SKM-1 (cell line): Measurements from ENCODE around the gene MISP3.
A peak's percentile ranks its signal among the peaks of the same experiment; 100 is the strongest.
"Not testable (repeated sequence)": the region's sequence is repeated elsewhere in the genome, so short reads cannot be mapped to it uniquely, and the experiment has no call there.

ENCODE experiments used
- DNase-seq: peaks from one replicate; lab custom pipeline; 2025; ENCODE audit not compliant: unreplicated experiment; lab: John Stamatoyannopoulos, UW

The MISP3 gene

DNA sequence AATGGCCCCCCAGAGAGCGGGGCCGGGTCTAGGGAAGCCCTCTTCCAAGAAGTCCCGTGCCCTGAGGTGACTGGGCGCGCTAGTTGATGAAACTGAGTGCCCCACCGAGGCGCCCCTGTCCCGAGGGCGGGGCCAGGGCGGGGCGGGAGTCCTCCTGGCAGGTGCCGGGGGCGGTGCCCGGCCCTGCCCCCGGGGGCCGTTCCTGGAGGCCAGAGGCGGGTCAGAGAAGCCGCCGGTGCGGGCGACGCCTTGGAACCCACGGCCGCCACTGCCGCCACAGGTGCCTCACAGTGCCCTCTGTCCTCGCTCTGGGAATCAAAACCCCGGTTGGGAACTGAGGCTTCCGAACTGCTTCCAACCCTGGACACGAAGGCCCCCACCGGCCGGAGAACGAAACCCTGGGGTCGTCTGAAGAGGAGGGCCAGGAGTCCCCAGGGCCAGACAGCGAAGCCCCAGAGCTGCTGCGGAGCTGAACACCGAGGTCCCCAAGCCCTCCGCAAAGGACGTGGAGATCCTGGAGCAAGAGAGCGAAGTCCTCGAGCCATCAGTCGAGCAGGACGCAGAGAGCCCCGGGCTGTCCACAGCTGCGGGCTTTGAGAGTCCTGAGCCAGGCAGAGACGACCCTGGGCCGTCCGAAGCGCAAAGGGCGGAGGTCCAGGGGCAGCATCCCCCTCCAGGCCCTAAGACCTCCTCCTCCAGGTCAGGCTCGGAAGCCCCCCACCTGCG, at the start of gene MISP3:
MISP3 (plus strand) TSS at position 252 of the 726 bp plus-strand sequence. CDS start 524 bp downstream, outside the sequence.
- DNase-seq, result no peak

DNA sequence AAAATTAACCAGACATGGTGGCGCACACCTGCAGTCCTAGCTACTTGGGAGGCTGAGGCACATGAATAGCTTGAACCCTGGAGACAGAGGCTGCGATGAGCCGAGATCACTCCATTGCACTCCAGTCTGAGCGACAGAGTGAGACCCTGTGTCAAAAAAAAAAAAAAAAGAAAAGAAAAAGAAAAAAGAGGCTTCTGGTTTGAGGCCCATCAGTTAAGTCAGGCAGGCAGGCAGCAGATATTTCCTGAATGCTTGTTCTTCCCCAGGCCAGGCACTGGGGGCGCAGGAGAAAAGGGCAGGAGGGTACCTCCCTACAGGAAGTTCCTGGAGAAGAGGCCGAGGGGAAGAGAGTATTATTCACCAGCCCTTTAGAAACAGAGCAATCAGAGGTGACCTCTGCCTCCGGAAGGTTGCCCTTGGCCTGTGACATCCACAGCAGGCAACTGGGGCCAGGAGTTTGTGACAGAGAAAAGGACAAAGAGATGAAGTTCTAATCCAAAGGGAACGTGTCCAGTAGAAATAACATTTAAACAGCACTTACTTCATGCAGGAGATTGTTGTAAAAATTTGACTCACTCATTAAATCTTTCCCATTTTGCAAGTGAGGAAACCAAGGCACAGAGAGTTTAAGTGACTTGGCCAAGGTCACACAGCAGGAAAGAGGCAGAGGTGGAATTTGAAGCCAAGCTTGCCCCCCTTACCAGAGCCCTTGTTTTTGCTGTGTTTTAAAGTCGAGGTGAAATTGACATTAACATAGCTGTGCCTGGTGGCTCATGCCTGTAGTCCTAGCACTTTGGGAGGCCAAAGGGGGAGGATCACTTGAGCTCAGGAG, 49.0 kb upstream of the MISP3 start:
- peak; percentile 89 for DNase-seq

DNA sequence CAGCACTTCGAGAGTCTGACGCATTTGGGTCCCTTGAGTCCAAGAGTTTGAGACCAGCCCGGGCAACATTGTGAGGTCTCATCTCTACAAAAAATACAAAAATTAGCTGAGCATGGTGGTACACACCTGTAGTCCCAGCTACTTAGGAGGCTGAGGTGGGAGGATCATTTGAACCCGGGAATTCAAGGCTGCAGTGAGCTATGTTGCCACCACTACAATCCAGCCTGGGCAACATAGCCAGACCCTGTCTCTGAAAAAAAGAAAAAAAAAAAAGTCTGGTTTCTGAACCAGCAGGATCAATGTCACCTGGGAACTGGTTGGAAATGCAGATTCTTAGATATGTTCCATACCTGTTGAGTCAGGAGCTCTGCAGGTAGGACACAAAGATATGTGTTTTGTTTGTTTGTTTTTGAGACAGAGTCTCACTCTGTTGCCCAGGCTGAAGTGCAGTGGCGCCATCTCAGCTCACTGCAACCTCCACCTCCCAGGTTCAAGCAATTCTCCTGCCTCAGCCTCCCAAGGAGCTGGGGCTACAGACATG, 45.9 kb upstream of the MISP3 start:
- DNase-seq, result not testable (repeated sequence)

DNA sequence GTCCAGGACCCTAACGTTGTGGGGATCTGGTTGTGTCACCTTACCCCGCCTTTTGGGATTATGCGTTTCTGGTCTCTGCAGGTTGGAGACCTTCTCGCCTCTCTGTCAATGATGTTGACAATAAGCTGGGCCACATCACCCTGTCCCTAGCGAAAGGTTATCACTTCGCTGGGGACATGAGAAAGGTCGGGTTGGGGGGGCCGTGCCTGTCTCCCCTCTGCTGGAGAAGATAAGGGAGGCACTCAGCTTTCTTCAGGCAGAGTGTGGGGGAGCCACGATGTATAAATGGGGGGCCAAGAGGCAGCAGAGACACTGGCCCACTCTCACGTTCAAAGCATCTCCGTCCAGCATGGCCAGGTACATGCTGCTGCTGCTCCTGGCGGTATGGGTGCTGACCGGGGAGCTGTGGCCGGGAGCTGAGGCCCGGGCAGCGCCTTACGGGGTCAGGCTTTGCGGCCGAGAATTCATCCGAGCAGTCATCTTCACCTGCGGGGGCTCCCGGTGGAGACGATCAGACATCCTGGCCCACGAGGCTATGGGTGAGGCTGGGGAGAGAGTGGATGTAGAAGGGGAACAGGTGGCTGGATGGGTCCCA, 44.6 kb upstream of the MISP3 start, which contains the start of gene RLN3:
RLN3 (plus strand) TSS at position 293 of the 595 bp plus-strand sequence; CDS start at position 350, 57 bp downstream.
- DNase-seq, result no peak

DNA sequence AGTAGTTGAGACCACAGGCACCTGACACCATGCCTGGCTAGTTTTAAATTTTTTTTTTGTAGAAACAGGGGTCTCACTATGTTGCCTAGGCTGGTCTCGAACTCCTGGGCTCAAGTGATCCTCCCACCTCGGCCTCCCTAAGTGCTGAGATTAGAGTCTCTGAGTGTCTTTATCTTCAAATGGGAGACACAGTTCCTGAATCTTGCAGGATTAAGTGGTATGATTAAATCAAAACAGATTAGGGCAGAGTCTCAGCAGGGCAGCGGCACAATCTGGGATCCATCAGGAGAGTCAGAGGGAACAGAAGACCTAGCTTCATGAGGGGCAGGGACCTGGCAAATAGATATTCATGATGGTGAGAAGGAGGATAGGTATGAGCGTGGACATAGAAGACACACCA, 43.7 kb upstream of the MISP3 start:
- no peak for DNase-seq

GRCh38 chr19:14030997-14031718, 41.4 kb upstream of the MISP3 start:
- no peak for DNase-seq

DNA sequence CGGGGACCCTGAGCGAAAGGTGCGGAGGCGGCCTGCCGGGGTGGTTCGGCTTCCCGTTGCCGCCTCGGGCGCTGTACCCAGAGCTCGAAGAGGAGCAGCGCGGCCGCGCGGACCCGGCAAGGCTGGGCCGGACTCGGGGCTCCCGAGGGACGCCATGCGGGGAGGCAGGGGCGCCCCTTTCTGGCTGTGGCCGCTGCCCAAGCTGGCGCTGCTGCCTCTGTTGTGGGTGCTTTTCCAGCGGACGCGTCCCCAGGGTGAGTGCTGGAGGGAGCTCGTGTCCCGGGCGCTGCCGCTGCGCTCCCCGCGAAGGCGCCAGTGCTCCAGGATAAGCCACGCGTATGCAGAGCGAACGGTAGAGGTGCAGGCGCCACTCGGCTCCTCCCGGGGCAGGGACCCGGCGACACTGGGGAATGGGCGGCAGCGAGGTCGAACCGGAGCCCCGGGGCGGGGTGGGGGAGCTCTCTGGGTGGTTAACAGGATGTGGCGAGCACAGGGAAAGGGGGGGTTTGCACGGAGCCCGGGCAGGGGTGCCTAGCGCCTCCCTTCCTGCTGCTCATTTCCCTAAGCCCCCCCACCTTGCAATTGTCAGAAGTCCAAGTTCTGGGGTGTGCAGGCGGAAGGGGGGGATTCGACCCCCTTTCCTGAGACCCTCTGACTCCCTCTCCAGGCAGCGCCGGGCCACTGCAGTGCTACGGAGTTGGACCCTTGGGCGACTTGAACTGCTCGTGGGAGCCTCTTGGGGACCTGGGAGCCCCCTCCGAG, 40.7 kb upstream of the MISP3 start, which contains the start of gene IL27RA:
IL27RA (plus strand) TSS at position 44 of the 762 bp plus-strand sequence; CDS start at position 155, 111 bp downstream.
- DNase-seq, result peak; percentile 71

GRCh38 chr19:14033946-14034345, 38.6 kb upstream of the MISP3 start:
- no peak for DNase-seq

DNA sequence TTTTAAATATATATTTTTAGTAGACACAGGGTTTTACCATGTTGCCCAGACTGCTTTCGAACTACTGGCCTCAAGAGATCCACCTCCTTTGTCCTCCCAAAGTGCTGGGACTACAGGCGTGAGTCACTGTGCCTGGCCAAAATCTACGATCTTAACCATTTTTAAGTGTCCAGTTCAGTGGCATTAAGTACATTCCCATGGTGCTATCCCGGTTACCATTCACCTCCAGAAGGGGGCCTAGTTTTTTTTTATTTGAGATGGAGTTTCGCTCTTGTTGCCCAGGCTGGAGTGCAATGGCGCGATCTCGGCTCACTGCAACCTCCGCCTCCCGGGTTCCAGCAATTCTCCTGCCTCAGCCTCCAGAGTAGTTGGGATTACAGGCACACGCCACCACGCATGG, 37.4 kb upstream of the MISP3 start:
- not testable (repeated sequence) for DNase-seq

- no peak for DNase-seq
These were observed 36.9 kb upstream of the MISP3 start for GRCh38 chr19:14035706-14036105.

DNA sequence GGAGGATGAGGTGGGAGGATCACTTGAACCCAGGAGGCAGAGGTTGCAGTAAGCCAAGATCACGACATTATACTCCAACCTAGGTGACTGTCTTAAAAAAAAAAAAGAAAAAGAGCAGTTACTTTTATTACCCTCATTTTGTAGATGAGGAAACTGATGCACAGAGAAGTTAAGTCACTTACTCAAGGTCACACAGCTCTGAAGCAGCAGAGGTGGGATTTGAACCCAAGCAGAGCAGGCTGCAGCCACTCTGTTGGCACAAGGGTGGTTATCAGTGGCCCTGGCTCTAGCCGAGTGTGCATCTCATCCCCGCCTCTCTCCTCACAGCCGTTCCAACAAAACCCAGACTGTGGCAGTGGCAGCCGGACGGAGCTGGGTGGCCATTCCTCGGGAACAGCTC, 33.4 kb upstream of the MISP3 start:
- DNase-seq, result no peak

DNA sequence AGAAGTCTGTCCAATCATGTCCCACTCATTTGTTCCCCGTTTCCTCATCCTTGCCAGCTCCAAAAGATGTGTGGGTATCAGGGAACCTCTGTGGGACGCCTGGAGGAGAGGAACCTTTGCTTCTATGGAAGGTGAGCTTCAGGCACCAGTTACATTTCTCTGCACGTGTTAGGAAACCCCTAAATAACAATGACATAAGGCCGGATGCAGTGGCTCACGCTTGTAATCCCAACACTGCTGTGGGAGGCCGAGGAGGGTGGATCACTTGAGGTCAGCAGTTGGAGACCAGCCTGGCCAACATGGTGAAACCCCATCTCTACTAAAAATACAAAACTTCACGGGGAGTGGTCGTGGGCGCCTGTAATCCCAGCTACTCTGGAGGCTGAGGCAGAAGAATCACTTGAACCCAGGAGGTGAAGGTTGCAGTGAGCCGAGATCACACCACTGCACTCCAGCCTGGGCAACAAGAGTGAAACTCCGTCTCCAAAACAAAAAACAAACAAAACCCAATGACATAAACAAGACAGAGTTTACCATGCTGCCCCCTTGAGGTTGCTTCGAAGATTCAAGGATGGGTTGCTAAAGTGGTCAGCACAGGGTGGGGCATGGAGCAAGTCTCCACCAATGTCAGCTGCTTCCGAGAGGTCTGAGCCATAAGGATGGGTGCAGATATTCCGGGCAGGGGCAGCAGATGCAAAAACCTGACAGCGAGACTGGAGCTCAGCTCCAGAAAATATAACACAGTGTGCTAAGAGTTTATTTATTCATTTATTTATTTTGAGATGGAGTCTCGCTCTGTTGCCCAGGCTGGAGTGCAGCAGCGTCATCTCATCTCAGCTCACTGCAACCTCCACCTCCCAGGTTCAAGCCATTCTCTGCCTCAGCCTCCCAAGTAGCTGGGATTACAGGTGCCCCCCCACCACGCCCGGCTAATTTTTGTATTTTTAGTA, 29.7 kb upstream of the MISP3 start:
- DNase-seq, result not testable (repeated sequence)

DNA sequence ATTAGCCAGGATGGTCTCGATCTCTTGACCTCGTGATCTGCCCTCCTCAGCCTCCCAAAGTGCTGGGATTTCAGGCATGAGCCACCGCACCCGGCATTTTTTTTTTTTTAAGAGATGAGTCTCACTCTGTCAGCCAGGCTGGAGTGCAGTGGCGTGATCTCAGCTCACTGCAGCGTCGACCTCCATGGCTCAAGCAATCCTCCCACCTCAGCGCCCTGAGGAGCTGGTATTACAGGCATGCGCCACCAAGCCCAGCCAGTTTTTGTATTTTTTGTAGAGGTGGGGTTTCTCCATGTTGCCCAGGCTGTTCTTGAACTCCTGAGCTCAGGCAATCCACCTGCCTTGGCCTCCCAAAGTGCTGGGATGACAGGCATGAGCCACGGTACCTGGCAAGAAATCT, 24.7 kb upstream of the MISP3 start:
- not testable (repeated sequence) for DNase-seq

DNA sequence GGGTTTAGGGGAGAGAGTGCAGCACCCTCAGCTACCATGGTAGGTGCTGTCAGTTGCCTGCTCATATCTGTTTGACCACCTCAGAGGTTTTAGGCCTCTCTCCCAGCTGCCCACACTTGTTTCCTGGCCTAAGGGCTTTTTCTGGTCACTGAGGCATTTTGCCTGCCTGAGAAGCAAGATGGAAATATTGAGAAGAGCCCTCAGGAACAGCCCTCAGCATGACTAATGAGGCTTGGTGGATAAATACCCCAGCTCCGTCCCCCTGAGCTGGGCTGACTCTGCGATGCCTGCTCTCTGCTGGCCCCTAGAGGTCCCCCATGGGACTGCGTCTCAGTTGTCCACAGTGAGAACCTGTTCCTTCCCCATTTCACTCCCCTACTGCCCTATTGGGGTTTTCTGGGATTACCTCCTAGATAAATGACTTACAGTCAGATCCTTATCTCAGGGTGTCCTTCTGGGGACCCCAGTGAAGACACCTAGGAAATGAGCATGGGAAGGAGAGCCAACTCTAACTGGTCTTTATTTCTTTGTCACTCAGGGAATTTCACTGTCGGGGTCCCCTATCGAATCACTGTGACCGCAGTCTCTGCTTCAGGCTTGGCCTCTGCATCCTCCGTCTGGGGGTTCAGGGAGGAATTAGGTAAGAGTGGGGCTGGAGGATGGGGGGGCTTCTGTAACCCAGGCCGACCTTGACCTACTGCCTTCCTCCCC, 24.0 kb upstream of the MISP3 start:
- DNase-seq, result peak; percentile 65

DNA sequence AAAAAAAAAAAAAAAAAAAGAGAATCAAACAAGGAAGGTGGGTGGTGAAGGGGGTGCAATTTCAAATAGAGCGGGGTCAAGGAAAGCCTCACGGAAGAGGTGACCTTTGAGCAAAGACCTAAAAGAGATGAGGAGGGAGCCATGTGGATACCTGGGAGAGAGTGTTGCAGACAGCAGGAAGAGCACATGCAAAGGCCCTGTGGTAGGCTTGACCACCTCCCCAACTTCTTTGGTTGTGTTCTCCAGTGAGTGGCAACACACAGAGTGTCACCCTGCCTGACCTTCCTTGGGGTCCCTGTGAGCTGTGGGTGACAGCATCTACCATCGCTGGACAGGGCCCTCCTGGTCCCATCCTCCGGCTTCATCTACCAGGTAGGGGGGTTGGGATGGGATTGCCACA, 22.1 kb upstream of the MISP3 start:
- DNase-seq, result no peak

- DNase-seq, result not testable (repeated sequence)
These were observed 21.6 kb upstream of the MISP3 start for GRCh38 chr19:14050961-14051360.

- no peak for DNase-seq
These were observed 20.6 kb upstream of the MISP3 start for GRCh38 chr19:14051980-14052379.

DNA sequence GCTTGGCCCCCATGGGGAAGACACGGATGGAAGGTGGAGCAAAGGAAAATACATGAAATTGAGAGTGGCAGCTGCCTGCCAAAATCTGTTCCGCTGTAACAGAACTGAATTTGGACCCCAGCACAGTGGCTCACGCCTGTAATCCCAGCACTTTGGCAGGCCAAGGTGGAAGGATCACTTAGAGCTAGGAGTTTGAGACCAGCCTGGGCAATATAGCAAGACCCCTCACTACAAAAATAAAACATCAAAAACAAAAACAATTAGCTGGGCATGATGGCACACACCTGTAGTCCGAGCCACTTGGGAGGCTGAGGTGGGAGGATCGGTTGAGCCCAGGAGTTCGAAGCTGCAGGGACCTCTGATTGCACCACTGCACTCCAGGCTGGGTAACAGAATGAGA, 20.1 kb upstream of the MISP3 start:
- DNase-seq, result no peak
